Panc1 (cell line): ENCODE data around the gene DLGAP4. TPM values are rescaled to one million over a fixed set of nuclear protein-coding genes. Genes with fewer than 3 reads are reported as not detected.
A peak's percentile ranks its signal among the peaks of the same experiment; 100 is the strongest.

Experiments
- ATAC-seq: fragments of 200-7000 bp; cut with Tn5 transposase; 2 replicates; pipeline ENCODE4 v1.9.1; 2020; ENCODE audit warnings: mild to moderate bottlenecking, moderate library complexity
- BruUV-seq: library from RNA; stranded (reverse); fragments of 400-500 nt; replicated peaks from 2 replicates; lab custom pipeline; 2021; lab: Mats Ljungman, UMichigan
- CTCF ChIA-PET: fragments of 300-600 bp; sonication (Branson Sonifier 250); formaldehyde crosslinking; loops from one replicate; lab custom pipeline; 2022; ENCODE audit warnings: antibody characterized with exemption; lab: Charles Lee
- POLR2A ChIA-PET: fragments of 300-600 bp; sonication (Branson Sonifier 250); formaldehyde crosslinking; loops from one replicate; lab custom pipeline; 2022; ENCODE audit warnings: antibody characterized with exemption; lab: Charles Lee
- DNase-seq: peaks from one replicate; pipeline ENCODE4 v3.0.0-alpha.2; 2010; ENCODE audit warnings: low read depth, low spot score
- H3K27ac ChIP-seq: 2 replicates; pipeline ENCODE4 v1.5.1; 2011; ENCODE audit warnings: mild to moderate bottlenecking, low read length, inconsistent platforms
- H3K27me3 ChIP-seq: fragments of 200-500 bp; sonication (Bioruptor generic); 2 replicates; pipeline ENCODE4 v1.6.0; 2014; ENCODE audit warnings: low read length, inconsistent platforms; ENCODE audit not compliant: control insufficient read depth, insufficient read depth
- H3K36me3 ChIP-seq: fragments of 200-500 bp; sonication (Bioruptor generic); 2 replicates; pipeline ENCODE4 v1.5.1; 2014; ENCODE audit warnings: inconsistent platforms, mild to moderate bottlenecking, low read length, moderate library complexity; ENCODE audit not compliant: control insufficient read depth, insufficient read depth
- H3K4me1 ChIP-seq: 2 replicates; pipeline ENCODE4 v1.5.1; 2011; ENCODE audit warnings: inconsistent platforms, mild to moderate bottlenecking, low read length, moderate library complexity; ENCODE audit not compliant: control insufficient read depth, insufficient read depth
- H3K4me3 ChIP-seq, 2 experiments: 2 replicates each; pipeline ENCODE4 v1.5.1; 2011 to 2012; ENCODE audit warnings: low read depth in 2 of 2, low read length in 2 of 2, mild to moderate bottlenecking in 2 of 2, inconsistent platforms in 1 of 2, moderate library complexity in 1 of 2
- H3K9me3 ChIP-seq: fragments of 200-500 bp; sonication (Bioruptor generic); 2 replicates; pipeline ENCODE4 v1.5.1; 2014; ENCODE audit warnings: low read depth, mild to moderate bottlenecking, inconsistent platforms, low read length, moderate library complexity; ENCODE audit not compliant: control insufficient read depth, insufficient read depth
- CTCF ChIP-seq: fragments of 450-650 bp; IDR thresholded peaks from 2 replicates; pipeline ENCODE4 v1.5.1; 2017; ENCODE audit warnings: mild to moderate bottlenecking
- POLR2AphosphoS5 ChIP-seq: IDR thresholded peaks from 2 replicates; pipeline ENCODE4 v1.6.1; 2012; ENCODE audit warnings: mild to moderate bottlenecking, low read depth, low read length, moderate library complexity
- SIN3A ChIP-seq: IDR thresholded peaks from 2 replicates; pipeline ENCODE4 v1.6.1; 2012; ENCODE audit warnings: low read depth, mild to moderate bottlenecking, low read length, moderate library complexity, borderline replicate concordance; ENCODE audit not compliant: insufficient read depth
- TCF7L2 ChIP-seq: IDR thresholded peaks from 2 replicates; pipeline ENCODE4 v1.6.1; 2011; ENCODE audit warnings: mild to moderate bottlenecking, low read depth, low read length, inconsistent platforms
- in situ Hi-C: cut with HindIII; loops from 2 replicates; pipeline ENCODE4 v1.10.0; 2016; ENCODE audit warnings: low sequenced_read_pairs, low pct_unique_long_range_greater_than_20kb
- intact Hi-C: fragments of 100-400 bp; cut with micrococcal nuclease; formaldehyde crosslinking; loops from one replicate; pipeline ENCODE4 v1.10.0; 2022; ENCODE audit not compliant: unreplicated experiment
- total RNA-seq: library from RNA; stranded (reverse); gene quantifications from one replicate; pipeline ENCODE4 v1.2.1, GENCODE V29; 2021; ENCODE audit not compliant: unreplicated experiment
- TF ChIP-seq, protein P1 (sequence below), 2 experiments: IDR thresholded peaks; 2 replicates each; pipeline ENCODE4 v1.6.1; 2011 to 2012; ENCODE audit warnings: low read depth in 2 of 2, control low read depth in 1 of 2, low read length in 1 of 2, mild to moderate bottlenecking in 1 of 2, moderate library complexity in 1 of 2; ENCODE audit not compliant: insufficient read depth in 1 of 2

DLGAP4 gene
- total RNA-seq, 1 experiment from 2014 or later = 52.5 TPM

DNA sequence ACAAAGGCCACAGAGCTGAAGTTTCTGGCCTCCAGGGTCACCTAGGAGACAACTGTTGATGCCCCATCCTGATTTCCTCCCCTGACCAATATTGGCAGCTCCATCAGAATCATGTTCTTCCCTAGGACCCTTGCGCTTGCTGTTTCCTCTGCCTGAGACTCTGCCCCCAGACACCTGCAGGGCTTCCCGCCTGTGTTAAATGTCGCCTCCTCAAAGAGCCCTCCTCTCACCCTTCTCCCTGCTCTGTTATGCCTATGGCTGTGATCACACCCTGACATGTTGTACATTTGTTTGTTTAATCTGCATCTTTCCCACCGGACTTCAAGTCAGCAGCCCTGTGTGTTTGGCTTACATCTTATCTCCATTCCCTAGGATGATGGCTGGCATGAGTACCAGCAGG, 30.1 kb downstream of the DLGAP4 start:
- intact Hi-C loops (no loop called here), in situ Hi-C loops (no loop called here)
- no TSS peak for BruUV-seq
- POLR2A ChIA-PET = no interaction called here
- peaks cover 3% of the 10 kb centered on the region; the same call in 1 of the 2 replicates for H3K27me3 ChIP-seq
- CTCF ChIA-PET = no interaction called here
- H3K4me3 ChIP-seq = no peak overlapping the region
- H3K36me3 ChIP-seq = no peaks in the 10 kb centered on the region
- no peak overlapping the region for H3K27ac ChIP-seq
- no peaks in the 10 kb centered on the region for H3K9me3 ChIP-seq
- DNase-seq (no peak), ATAC-seq (no peak)
- no peaks in the 10 kb centered on the region; the same call in 1 of the 2 replicates for H3K4me1 ChIP-seq
- no peak for TF ChIP-seq TCF7L2
- TF ChIP-seq POLR2AphosphoS5 = no peak
- TF ChIP-seq, protein P1, sequence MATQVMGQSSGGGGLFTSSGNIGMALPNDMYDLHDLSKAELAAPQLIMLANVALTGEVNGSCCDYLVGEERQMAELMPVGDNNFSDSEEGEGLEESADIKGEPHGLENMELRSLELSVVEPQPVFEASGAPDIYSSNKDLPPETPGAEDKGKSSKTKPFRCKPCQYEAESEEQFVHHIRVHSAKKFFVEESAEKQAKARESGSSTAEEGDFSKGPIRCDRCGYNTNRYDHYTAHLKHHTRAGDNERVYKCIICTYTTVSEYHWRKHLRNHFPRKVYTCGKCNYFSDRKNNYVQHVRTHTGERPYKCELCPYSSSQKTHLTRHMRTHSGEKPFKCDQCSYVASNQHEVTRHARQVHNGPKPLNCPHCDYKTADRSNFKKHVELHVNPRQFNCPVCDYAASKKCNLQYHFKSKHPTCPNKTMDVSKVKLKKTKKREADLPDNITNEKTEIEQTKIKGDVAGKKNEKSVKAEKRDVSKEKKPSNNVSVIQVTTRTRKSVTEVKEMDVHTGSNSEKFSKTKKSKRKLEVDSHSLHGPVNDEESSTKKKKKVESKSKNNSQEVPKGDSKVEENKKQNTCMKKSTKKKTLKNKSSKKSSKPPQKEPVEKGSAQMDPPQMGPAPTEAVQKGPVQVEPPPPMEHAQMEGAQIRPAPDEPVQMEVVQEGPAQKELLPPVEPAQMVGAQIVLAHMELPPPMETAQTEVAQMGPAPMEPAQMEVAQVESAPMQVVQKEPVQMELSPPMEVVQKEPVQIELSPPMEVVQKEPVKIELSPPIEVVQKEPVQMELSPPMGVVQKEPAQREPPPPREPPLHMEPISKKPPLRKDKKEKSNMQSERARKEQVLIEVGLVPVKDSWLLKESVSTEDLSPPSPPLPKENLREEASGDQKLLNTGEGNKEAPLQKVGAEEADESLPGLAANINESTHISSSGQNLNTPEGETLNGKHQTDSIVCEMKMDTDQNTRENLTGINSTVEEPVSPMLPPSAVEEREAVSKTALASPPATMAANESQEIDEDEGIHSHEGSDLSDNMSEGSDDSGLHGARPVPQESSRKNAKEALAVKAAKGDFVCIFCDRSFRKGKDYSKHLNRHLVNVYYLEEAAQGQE (IDR thresholded peaks at IDR 0.05; ENCODE audit: insufficient read depth in 1 of 2, low read depth in 2 of 2, low read length in 1 of 2) = no peak
- no peak for TF ChIP-seq SIN3A
- no peak for TF ChIP-seq CTCF

DNA sequence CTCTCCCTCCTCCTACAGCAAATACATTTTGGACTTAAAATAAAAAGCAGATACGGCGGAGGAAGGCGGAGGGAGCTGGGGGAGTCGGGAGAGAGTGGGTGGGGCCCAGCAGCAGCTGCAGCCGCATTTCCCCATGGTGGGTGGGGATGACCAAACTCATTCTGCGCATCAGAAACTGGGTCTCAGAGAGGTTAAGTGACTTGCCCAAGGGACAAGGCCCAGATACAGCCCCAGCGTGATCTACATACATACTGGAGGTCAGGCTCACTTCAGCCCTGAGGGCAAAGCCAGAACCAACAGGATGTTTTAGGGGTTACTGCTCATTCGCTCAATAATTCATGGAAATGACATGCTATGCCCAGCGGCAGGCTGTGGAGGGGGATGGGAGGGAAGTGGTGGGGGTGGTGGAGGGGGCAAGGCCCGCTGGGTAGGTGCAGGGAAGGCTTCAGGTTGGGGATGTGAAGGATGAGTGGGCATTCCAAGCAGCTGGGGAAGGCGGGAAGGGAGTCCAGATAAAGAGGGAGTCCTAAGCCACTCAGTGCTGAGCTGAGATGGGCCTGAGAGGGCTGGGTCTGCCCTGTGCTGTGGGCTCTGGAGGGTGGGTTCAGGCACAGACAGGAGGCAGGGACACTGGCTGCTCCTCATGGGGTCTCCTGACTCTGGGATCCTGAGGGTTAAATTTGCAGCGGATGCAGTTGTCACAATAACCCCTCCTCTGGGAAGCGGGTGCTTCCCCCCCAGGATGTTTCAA, 31.0 kb downstream of the DLGAP4 start:
- peaks cover 3% of the 10 kb centered on the region; the same call in 1 of the 2 replicates for H3K27me3 ChIP-seq
- no peaks in the 10 kb centered on the region for H3K36me3 ChIP-seq
- no peaks in the 10 kb centered on the region; the same call in 1 of the 2 replicates for H3K4me1 ChIP-seq
- intact Hi-C loops = no loop called here
- TF ChIP-seq SIN3A = no peak
- ChIA-PET POLR2A (no interaction called here), CTCF (no interaction called here)
- ATAC-seq (peak; percentile 33; the same call in 1 of the 2 replicates), DNase-seq (no peak)
- H3K9me3 ChIP-seq = no peaks in the 10 kb centered on the region
- BruUV-seq = no TSS peak
- H3K4me3 ChIP-seq = no peak overlapping the region
- in situ Hi-C loops = no loop called here
- H3K27ac ChIP-seq = no peak overlapping the region

DNA sequence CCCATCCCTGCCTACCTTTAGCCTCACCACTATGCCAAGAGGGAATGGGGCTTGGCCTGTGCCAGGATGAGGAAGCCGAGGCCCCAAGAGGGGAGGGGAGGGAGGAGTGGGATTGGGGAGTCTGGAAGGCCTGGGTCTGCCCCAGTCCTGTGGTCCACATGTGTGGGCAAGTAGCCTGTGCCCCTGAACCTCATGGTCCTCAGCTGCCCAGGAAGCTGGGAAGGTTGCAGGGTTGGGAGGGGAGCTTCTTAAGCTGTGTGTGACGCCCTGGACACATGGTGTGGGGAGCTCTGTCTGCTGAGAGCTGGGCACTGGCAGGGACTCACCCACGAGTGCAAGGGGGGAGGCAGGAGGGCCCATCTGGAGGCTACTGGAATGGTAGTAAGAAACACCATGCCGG, 31.7 kb downstream of the DLGAP4 start:
- no TSS peak for BruUV-seq
- CTCF ChIA-PET = no interaction called here
- Histone ChIP-seq H3K4me3 (no peak overlapping the region), H3K27me3 (peaks cover 3% of the 10 kb centered on the region; the same call in 1 of the 2 replicates), H3K4me1 (no peaks in the 10 kb centered on the region; the same call in 1 of the 2 replicates), H3K36me3 (no peaks in the 10 kb centered on the region), H3K27ac (no peak overlapping the region), H3K9me3 (no peaks in the 10 kb centered on the region)
- POLR2A ChIA-PET = no interaction called here
- TF ChIP-seq SIN3A (no peak), CTCF (no peak), TCF7L2 (no peak), POLR2AphosphoS5 (no peak)
- TF ChIP-seq, protein P1 (IDR thresholded peaks at IDR 0.05; ENCODE audit: insufficient read depth in 1 of 2, low read depth in 2 of 2, low read length in 1 of 2) = no peak
- DNase-seq (no peak), ATAC-seq (no peak)
- in situ Hi-C loops (no loop called here), intact Hi-C loops (no loop called here)
